Astrocyte (in vitro differentiated cells and primary cell): Measurements from ENCODE around the gene DNALI1. TPM values are rescaled to one million over a fixed set of nuclear protein-coding genes. Genes with fewer than 3 reads are reported as not detected.

Experiments used
- DNase-seq: peaks from one replicate; pipeline ENCODE4 v3.0.0-alpha.2; 2010; ENCODE audit warnings: low read depth
- FAIRE-seq: peaks from 2 replicates; lab custom pipeline; 2011; peaks lifted over from hg19 to GRCh38; lab: Jason Lieb, UNC
- H2AFZ ChIP-seq: 2 replicates; pipeline ENCODE4 v1.6.0; 2012; ENCODE audit warnings: low read depth, low read length, inconsistent platforms
- H3K27ac ChIP-seq: 2 replicates; pipeline ENCODE4 v1.5.1; 2011; ENCODE audit warnings: low read depth, low read length, inconsistent platforms
- H3K27me3 ChIP-seq: 2 replicates; pipeline ENCODE4 v1.6.0; 2011; ENCODE audit warnings: low read length, inconsistent platforms; ENCODE audit not compliant: insufficient read depth
- H3K36me3 ChIP-seq: 2 replicates; pipeline ENCODE4 v1.5.1; 2011; ENCODE audit warnings: low read length, inconsistent platforms; ENCODE audit not compliant: insufficient read depth
- H3K4me1 ChIP-seq: 2 replicates; pipeline ENCODE4 v1.5.1; 2011; ENCODE audit warnings: low read length, inconsistent platforms; ENCODE audit not compliant: insufficient read depth
- H3K4me2 ChIP-seq: 2 replicates; pipeline ENCODE4 v1.6.0; 2012; ENCODE audit warnings: low read length, inconsistent platforms
- H3K4me3 ChIP-seq: 2 replicates; pipeline ENCODE4 v1.5.1; 2011; ENCODE audit warnings: low read depth, mild to moderate bottlenecking, low read length, inconsistent platforms; ENCODE audit not compliant: insufficient read depth
- H3K79me2 ChIP-seq: 2 replicates; pipeline ENCODE4 v1.6.0; 2012; ENCODE audit warnings: mild to moderate bottlenecking, low read length, inconsistent platforms; ENCODE audit not compliant: insufficient read depth
- H3K9ac ChIP-seq: 2 replicates; pipeline ENCODE4 v1.6.0; 2012; ENCODE audit warnings: mild to moderate bottlenecking, low read length, inconsistent platforms
- H3K9me3 ChIP-seq: 2 replicates; pipeline ENCODE4 v1.5.1; 2012; ENCODE audit warnings: low read depth, mild to moderate bottlenecking, low read length, inconsistent platforms; ENCODE audit not compliant: insufficient read depth
- H4K20me1 ChIP-seq: 2 replicates; pipeline ENCODE4 v1.6.0; 2012; ENCODE audit warnings: low read length, inconsistent platforms; ENCODE audit not compliant: insufficient read depth
- H3K27ac Mint-ChIP-seq: one replicate; pipeline ENCODE4 v1.8.0; 2021; ENCODE audit warnings: mild to moderate bottlenecking, mixed read lengths; ENCODE audit not compliant: unreplicated experiment
- H3K27me3 Mint-ChIP-seq: one replicate; pipeline ENCODE4 v1.8.0; 2021; ENCODE audit warnings: low read depth, mixed read lengths; ENCODE audit not compliant: unreplicated experiment
- H3K36me3 Mint-ChIP-seq: one replicate; pipeline ENCODE4 v1.8.0; 2021; ENCODE audit warnings: low read depth, mixed read lengths; ENCODE audit not compliant: unreplicated experiment
- H3K4me1 Mint-ChIP-seq: one replicate; pipeline ENCODE4 v1.8.0; 2021; ENCODE audit warnings: low read depth, mixed read lengths; ENCODE audit not compliant: unreplicated experiment
- H3K4me3 Mint-ChIP-seq: one replicate; pipeline ENCODE4 v1.8.0; 2021; ENCODE audit warnings: mild to moderate bottlenecking, moderate library complexity, mixed read lengths; ENCODE audit not compliant: unreplicated experiment
- H3K9me3 Mint-ChIP-seq: one replicate; pipeline ENCODE4 v1.8.0; 2021; ENCODE audit warnings: mild to moderate bottlenecking, mixed read lengths; ENCODE audit not compliant: unreplicated experiment
- CTCF ChIP-seq: IDR thresholded peaks from 2 replicates; pipeline ENCODE4 v1.5.1; 2011; ENCODE audit warnings: low read depth, mild to moderate bottlenecking, inconsistent platforms, low read length, moderate library complexity; ENCODE audit not compliant: insufficient read depth
- EZH2 ChIP-seq: IDR thresholded peaks from 2 replicates; pipeline ENCODE4 v1.6.1; 2012; ENCODE audit warnings: mild to moderate bottlenecking, low read length, inconsistent platforms; ENCODE audit not compliant: insufficient read depth
- total RNA-seq: library from RNA; stranded (reverse); gene quantifications from 2 replicates; pipeline ENCODE4 v1.2.1, GENCODE V29; 2021

The DNALI1 gene
- total RNA-seq, 1 donor from 2014 or later = 9.6 TPM

DNA sequence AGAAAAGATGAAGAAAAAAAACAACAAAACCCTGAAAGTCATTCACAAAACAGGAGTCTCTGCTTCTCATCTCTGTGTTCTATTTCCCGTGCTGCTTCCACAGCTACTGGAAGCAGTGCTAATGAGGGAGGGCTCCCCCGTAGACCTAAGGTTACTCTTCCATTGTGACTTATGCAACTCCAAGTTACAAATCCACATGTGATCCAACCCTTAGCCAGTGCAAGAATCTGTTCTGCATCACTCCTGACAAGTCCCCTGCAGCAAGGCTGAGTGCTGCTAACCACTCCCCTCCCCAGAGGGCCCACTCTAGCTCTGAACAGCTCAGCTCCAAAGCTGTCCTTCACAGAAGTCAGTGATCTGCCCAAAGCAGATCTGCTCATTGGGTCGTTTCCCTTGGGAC, 10.3 kb downstream of the DNALI1 start:
- Mint-ChIP-seq H3K4me1 (no peaks in the 10 kb centered on the region), H3K27ac (no peak overlapping the region), H3K9me3 (no peaks in the 10 kb centered on the region), H3K4me3 (no peak overlapping the region), H3K27me3 (no peaks in the 10 kb centered on the region), H3K36me3 (peaks cover 22% of the 10 kb centered on the region)
- Histone ChIP-seq H2AFZ (no peak overlapping the region), H3K9me3 (no peaks in the 10 kb centered on the region), H3K36me3 (peaks cover 65% of the 10 kb centered on the region), H3K4me1 (no peaks in the 10 kb centered on the region), H3K27ac (no peak overlapping the region), H3K4me2 (no peak overlapping the region), H3K79me2 (no peaks in the 10 kb centered on the region), H3K27me3 (no peaks in the 10 kb centered on the region), H3K9ac (no peak overlapping the region), H3K4me3 (no peak overlapping the region), H4K20me1 (peaks cover 18% of the 10 kb centered on the region)
- TF ChIP-seq CTCF (no peak), EZH2 (no peak)
- DNase-seq = no peak
- FAIRE-seq = no peak

- Histone ChIP-seq H3K27ac (no peak overlapping the region), H3K36me3 (peaks cover 81% of the 10 kb centered on the region), H3K27me3 (no peaks in the 10 kb centered on the region), H3K4me3 (no peak overlapping the region), H3K4me2 (no peak overlapping the region), H3K9ac (no peak overlapping the region), H3K79me2 (no peaks in the 10 kb centered on the region), H4K20me1 (peaks cover 19% of the 10 kb centered on the region), H2AFZ (no peak overlapping the region), H3K4me1 (peaks cover 15% of the 10 kb centered on the region), H3K9me3 (no peaks in the 10 kb centered on the region)
- peaks cover 33% of the 10 kb centered on the region for H3K36me3 Mint-ChIP-seq
- TF ChIP-seq EZH2 = no peak
- no peak for TF ChIP-seq CTCF
- H3K4me3 Mint-ChIP-seq = no peak overlapping the region
- DNase-seq = no peak
- no peak for FAIRE-seq
- H3K4me1 Mint-ChIP-seq = peaks cover 8% of the 10 kb centered on the region
- no peaks in the 10 kb centered on the region for H3K27me3 Mint-ChIP-seq
- no peaks in the 10 kb centered on the region for H3K9me3 Mint-ChIP-seq
- H3K27ac Mint-ChIP-seq = no peak overlapping the region
Observed at GRCh38 chr1:37570528-37571334, 14.0 kb downstream of the DNALI1 start.
